GM12878 (cell line): ENCODE results near the gene ORC4.

Experiments
- CTCF ChIP-seq, 3 experiments: IDR thresholded peaks in 2 of 3; conservative IDR thresholded peaks in 1 of 3; 2 replicates each; pipeline ENCODE4 v1.5.1; 2011; ENCODE audit warnings: low read depth in 3 of 3, low read length in 3 of 3, mild to moderate bottlenecking in 3 of 3, control low read depth in 2 of 3, moderate library complexity in 2 of 3, inconsistent platforms in 1 of 3, mixed read lengths in 1 of 3; ENCODE audit not compliant: control insufficient read depth in 2 of 3, insufficient read depth in 1 of 3; ENCODE audit errors: extremely low read depth in 1 of 3
- ETV6 ChIP-seq, 2 experiments: fragments of 450-650 bp in 1 of 2; IDR thresholded peaks in 1 of 2; conservative IDR thresholded peaks in 1 of 2; 2 replicates each; pipeline ENCODE4 v1.6.1; 2014; ENCODE audit warnings: antibody characterized with exemption in 1 of 2, borderline replicate concordance in 1 of 2, low read depth in 1 of 2, mild to moderate bottlenecking in 1 of 2, moderate library complexity in 1 of 2
- FOXK2 ChIP-seq: fragments of 450-650 bp; IDR thresholded peaks from 2 replicates; pipeline ENCODE4 v1.6.1; 2017; ENCODE audit warnings: mild to moderate bottlenecking, moderate library complexity
- PBX3 ChIP-seq: IDR thresholded peaks from 2 replicates; pipeline ENCODE4 v1.6.1; 2011; ENCODE audit warnings: mild to moderate bottlenecking, low read depth, low read length, moderate library complexity; ENCODE audit not compliant: insufficient replicate concordance
- POLR2A ChIP-seq: IDR thresholded peaks from 2 replicates; pipeline ENCODE4 v1.6.1; 2011; ENCODE audit warnings: low read depth, mild to moderate bottlenecking, low read length
- POLR2AphosphoS5 ChIP-seq: IDR thresholded peaks from 2 replicates; pipeline ENCODE4 v1.6.1; 2011; ENCODE audit warnings: mild to moderate bottlenecking, low read length, inconsistent platforms
- RELB ChIP-seq: fragments of 450-650 bp; IDR thresholded peaks from 2 replicates; pipeline ENCODE4 v1.6.1; 2017; ENCODE audit warnings: low read depth, mild to moderate bottlenecking, moderate library complexity
- SRF ChIP-seq, 2 experiments: IDR thresholded peaks; 2 replicates each; pipeline ENCODE4 v1.6.1; 2011; ENCODE audit warnings: low read depth in 2 of 2, low read length in 2 of 2, mild to moderate bottlenecking in 1 of 2, moderate library complexity in 1 of 2

GRCh38 chr2:148022882-148023281 lies 2.3 kb upstream of the ORC4 start:
- no peak for TF ChIP-seq POLR2AphosphoS5
- no peak for TF ChIP-seq SRF (IDR thresholded peaks at IDR 0.05; ENCODE audit: low read depth in 2 of 2, low read length in 2 of 2)
- no peak for TF ChIP-seq CTCF (IDR thresholded peaks at IDR 0.05 in 2 of 3, conservative IDR thresholded peaks at IDR 0.05 in 1 of 3; ENCODE audit: control insufficient read depth in 2 of 3, extremely low read depth in 1 of 3, insufficient read depth in 1 of 3, low read depth in 3 of 3, low read length in 3 of 3)
- TF ChIP-seq POLR2A, result no peak
- no peak for TF ChIP-seq RELB
- no peak for TF ChIP-seq PBX3
- TF ChIP-seq ETV6 (conservative IDR thresholded peaks at IDR 0.05 in 1 of 2, IDR thresholded peaks at IDR 0.05 in 1 of 2; ENCODE audit: borderline replicate concordance in 1 of 2, low read depth in 1 of 2), result no peak
- TF ChIP-seq FOXK2, result no peak
